Measurements from ENCODE around the gene ASAP2.

The ASAP2 gene

DNA sequence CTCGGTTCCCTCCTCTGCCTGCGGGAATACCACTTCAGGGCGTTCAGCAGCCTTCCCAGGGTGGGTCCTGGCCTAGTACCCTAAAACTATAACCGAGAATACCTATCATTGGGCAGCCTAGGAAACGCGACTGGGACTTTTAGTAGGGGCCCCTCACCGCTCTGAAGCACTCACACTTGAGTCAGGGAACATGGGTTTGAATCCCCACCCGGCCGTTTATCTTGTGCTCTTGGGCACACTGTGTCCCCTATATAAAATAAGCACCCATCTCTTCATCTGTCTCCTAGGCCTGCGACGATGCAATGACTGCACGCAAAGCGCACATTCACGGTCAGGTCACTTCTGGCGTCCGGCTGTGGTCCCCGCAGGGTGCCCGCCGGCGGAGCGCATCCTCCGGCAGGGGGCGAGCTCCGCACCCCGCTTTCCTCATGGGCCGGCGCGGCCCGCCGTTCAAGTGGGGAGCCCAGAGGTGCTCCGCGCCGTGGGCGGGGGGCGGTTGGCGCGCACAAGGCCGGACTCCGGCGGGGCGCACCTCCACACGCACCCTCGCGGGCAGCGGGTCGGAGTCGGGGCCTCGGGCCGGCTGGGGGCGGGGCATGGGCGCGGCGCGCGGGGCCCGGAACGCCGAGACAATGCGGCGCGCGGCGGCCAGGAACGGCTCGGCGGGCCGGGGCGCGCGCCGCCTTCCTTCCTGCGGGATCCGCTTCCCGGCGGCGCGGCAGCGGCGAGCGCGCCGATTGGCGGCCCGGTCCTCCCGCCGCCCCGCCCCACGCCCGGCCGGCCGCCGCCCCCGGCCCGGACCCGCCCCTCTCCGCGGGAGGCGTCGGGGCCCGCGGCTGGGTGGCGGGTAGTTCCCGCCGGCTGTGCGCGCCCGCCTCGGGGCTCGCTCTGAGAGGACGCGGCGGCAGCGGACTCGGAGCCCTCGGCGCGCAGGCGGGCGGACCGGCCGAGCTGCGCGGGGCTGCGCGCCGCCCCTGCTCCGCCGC is at the start of gene ASAP2:
TSS of gene ASAP2 (plus strand) at position 850 of the 986 bp plus-strand sequence. CDS start 293 bp downstream, outside the sequence.
- in situ Hi-C loops (cut with HindIII; ENCODE audit: low pct_ligation_motif_present, low pct_unique_long_range_greater_than_20kb, low sequenced_read_pairs), result no loop called here

DNA sequence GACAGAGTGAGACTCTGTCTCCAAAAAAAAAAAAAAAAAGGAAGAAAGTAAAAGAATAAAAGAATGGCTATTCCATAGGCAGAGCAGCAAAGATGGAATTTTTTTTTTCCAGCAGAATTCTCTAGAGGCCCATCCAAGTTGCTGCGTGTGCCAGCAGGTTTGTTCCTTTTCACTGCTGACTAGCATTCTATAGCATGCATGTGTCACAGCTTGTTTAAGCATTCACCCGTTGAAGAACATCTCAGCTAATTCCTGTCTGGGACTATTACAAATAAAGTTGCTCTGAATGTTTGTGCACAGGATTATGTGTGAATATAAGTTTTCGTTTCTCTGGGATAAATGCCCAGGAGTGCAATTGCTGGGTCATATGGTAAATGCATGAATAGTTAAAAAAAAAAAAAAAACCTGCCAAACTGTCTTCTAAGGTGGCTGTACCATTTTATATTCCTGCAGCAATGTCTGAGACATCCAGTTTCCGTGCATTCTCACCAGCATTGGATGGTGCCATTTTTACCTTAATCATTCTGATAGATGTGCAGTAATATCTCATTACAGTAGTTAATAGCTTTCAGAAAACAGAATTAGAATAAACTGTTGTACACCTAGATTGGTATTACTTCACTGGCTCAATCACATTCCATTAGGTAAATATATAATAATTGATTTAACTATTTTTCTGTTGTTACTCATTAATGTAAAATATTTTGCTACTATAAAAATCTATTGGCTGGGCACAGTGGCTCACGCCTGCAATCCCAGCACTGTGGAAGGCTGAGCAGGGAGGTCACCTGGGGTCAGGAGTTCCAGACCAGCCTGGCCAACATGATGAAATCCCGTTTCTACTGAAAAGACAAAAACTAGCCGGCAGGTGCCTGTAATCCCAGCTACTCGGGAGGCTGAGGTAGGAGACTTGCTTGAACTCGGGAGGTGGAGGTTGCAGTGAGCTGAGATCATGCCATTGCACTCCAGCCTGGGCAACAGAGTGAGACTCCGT is 47.5 kb upstream of the ASAP2 start:
- no peak for DNase-seq
- in situ Hi-C loops (cut with HindIII; ENCODE audit: low pct_ligation_motif_present, low pct_unique_long_range_greater_than_20kb, low sequenced_read_pairs), result loop anchor here (25.0 kb wide), 1 partner anchor 178 kb away; no protein-coding TSS in a partner anchor

More for the DNA sequence above, at the start of gene ASAP2:
- peak; percentile 84 for DNase-seq

- DNase-seq, result no peak
- in situ Hi-C loops (cut with HindIII; ENCODE audit: low pct_ligation_motif_present, low pct_unique_long_range_greater_than_20kb, low sequenced_read_pairs), result loop anchor here (25.0 kb wide), 1 partner anchor 177 kb away; no protein-coding TSS in a partner anchor
Measured at GRCh38 chr2:9160732-9161131, 45.9 kb upstream of the ASAP2 start.

DNA sequence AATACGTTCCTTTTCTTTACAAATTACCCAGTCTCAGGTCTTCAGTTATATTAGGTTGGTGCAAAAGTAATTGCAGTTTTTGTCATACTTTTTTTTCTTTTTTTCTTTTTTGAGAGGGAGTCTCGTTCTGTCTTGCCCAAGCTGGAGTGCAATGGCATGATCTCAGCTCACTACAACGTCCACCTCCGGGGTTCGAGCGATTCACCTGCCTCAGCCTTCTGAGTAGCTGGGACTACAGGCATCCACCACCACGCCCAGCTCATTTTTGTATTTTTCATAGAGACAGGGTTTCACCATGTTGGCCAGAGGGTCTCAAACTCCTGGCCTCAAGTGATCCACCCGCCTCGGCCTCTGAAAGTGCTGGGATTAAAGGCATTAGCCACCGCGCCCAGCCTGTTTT is 43.8 kb upstream of the ASAP2 start:
- DNase-seq, result no peak
- in situ Hi-C loops (cut with HindIII; ENCODE audit: low pct_ligation_motif_present, low pct_unique_long_range_greater_than_20kb, low sequenced_read_pairs), result loop anchor here (25.0 kb wide), 1 partner anchor 174 kb away; no protein-coding TSS in a partner anchor

DNA sequence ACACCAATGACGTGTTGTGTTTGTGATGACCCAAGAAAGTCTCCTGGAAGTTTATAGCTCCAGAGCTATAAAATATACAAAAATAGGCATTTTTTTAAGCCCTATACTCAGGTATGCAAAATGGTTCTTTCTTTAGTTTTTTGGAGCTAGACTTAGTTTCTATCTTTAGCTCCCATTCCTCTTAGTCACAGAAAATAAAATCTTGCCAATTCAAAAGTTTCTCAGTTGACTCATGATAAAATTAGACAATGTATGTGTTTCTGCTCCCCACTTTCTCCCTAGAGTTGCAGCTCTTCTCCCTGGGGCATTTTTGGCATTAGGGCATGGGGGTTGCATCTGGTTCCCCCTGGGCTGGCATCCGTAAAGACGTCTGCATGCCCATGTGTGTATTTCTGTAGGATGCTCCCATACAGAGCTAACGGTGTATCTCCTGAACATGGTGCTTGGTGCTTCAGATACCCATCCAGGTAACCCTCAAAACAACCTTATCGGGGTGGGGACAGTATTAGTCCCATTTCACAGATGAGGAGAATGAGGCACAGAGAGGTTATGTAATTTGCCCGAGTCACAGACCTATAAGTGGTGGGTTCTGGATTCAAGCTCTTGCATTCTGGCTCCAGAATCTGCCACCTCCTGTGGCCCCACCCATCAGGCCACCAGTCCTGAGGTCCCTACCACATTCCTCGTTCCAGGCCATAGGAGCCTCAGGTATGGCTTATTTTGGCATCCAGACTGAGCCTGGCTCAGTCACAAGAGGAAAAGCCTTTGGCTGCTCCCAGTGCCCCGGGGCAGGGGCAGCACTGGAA is 43.1 kb upstream of the ASAP2 start:
- in situ Hi-C loops (cut with HindIII; ENCODE audit: low pct_ligation_motif_present, low pct_unique_long_range_greater_than_20kb, low sequenced_read_pairs), result loop anchor here (25.0 kb wide), 1 partner anchor 174 kb away; no protein-coding TSS in a partner anchor

GRCh38 chr2:9164112-9164608 is 42.5 kb upstream of the ASAP2 start:
- no peak for DNase-seq
- in situ Hi-C loops (cut with HindIII; ENCODE audit: low pct_ligation_motif_present, low pct_unique_long_range_greater_than_20kb, low sequenced_read_pairs), result loop anchor here (25.0 kb wide), 1 partner anchor 173 kb away; no protein-coding TSS in a partner anchor

More for the DNA sequence above, 43.1 kb upstream of the ASAP2 start:
- no peak for DNase-seq

GRCh38 chr2:9165625-9166024 is 41.0 kb upstream of the ASAP2 start:
- DNase-seq, result no peak
- in situ Hi-C loops (cut with HindIII; ENCODE audit: low pct_ligation_motif_present, low pct_unique_long_range_greater_than_20kb, low sequenced_read_pairs), result loop anchor here (25.0 kb wide), 1 partner anchor 172 kb away; no protein-coding TSS in a partner anchor

DNA sequence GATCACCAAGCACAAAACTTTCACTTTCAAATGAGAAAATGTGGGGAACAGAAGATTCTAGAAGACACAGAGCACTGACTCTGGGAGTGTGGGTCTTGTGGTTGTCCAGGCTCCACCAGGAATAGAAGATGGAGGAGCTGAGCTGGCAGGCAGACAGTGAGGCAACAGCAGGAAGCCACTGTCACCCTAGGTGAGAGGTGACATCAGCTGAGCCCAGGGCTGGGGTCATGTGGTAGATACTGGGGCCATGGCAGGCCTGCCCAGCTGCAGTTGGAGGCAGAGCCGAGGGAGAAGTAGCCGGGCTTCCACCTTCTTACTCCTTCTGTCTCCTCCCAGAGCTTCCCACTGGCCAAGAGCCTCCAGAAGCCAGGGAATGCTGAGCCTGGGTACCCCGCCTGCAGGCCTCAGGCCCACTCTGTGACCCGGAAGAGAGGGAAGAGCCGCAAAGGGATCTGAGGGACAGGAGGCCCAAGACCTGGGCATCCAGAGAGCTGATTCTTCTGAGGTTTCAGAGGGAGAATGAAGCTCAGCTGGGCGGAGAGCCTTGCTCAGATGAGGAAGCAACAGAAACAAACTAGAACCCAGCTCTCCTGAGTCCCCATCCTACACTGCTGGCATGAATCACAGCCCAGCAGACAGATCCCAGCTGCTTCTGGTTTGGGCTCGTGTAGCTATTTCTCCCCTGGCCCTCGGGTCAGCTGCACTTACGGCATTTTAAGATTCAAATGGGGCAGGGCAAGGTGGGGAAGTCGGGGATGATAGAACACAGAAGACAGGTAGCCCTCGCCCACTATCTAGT is 39.8 kb upstream of the ASAP2 start:
- no peak for DNase-seq
- in situ Hi-C loops (cut with HindIII; ENCODE audit: low pct_ligation_motif_present, low pct_unique_long_range_greater_than_20kb, low sequenced_read_pairs), result loop anchor here (25.0 kb wide), 1 partner anchor 171 kb away; no protein-coding TSS in a partner anchor

DNA sequence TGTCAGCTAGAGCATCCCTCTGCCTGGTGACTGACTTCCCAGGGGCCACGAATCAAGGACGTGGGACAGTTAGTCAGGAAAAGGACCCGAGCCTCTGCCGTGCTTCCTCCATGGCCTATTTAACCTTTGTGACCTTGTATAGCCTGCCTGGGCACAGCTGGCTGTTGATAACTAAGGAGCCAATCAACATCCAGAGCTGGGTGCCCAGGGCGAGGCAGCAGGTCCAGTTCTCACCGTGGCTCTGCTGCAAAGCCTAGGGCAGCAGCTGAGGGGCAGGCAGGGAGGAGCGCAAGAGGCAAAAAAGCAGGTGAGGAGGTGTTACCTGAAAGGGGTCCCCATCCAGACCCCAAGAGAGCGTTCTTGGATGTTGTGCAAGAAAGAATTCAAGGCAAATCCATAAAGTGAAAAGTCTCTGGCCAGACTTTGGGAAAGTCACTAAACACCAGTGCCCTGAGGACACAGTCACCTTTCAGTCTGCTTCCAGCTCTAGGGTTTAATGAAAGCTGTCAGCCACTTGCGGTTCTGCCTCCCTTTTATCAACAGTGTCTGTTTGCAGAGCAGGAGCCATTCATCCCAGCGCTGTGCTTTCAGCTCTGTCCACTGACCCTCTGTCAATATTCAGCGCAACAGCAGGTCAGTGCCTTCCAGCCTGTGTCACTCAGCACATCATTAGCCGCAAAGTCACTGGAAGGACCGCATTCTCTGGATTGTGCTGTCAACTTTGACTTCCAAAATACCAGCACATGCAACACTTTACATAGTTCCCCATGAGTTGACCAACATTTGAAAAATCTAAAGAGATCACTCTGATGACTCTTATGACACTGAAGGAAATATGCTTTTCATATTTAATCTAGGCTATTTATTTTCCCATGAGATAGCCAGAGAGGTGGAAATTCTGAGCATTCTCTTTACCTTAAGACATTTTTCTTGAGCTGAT is 38.6 kb upstream of the ASAP2 start:
- in situ Hi-C loops (cut with HindIII; ENCODE audit: low pct_ligation_motif_present, low pct_unique_long_range_greater_than_20kb, low sequenced_read_pairs), result loop anchor here (25.0 kb wide), 1 partner anchor 169 kb away; no protein-coding TSS in a partner anchor
- DNase-seq, result no peak

- in situ Hi-C loops (cut with HindIII; ENCODE audit: low pct_ligation_motif_present, low pct_unique_long_range_greater_than_20kb, low sequenced_read_pairs), result loop anchor here (25.0 kb wide), 1 partner anchor 168 kb away; no protein-coding TSS in a partner anchor
- DNase-seq, result no peak
Measured at GRCh38 chr2:9168821-9169221, 37.8 kb upstream of the ASAP2 start.

GRCh38 chr2:9169349-9170107 is 37.1 kb upstream of the ASAP2 start:
- in situ Hi-C loops (cut with HindIII; ENCODE audit: low pct_ligation_motif_present, low pct_unique_long_range_greater_than_20kb, low sequenced_read_pairs), result loop anchor here (25.0 kb wide), 1 partner anchor 168 kb away; no protein-coding TSS in a partner anchor
- no peak for DNase-seq

DNA sequence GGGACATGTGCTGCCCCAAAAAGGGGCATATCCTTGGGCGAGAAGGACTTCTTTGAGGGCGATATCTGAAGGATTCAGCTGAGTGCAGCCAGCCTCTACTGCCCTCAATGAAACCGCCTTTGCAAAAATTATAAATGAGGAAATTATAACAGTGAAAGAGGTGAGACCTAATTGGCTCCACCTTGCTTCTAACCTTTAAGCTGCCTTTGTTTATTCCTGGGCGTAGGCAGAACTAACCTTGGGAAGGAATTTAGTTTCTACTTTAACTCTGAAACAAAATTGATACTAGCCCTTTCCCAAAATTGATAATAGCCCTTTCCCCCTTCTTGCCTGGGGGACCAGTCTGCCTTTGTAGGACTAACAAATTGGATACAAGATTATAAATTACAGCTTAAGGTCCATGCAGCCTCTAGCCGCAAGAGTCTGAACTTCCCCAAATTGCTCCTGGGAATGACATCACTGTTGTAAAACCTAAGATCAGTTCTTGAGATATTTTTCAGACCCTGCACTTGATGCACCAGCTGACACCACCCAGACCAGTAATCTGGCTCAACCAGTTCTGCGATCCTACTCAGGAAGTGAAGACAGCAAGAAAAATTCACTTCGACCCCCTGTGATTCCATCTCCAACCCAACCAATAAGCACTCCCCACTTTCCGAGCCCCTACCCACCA is 36.0 kb upstream of the ASAP2 start:
- DNase-seq, result no peak
- in situ Hi-C loops (cut with HindIII; ENCODE audit: low pct_ligation_motif_present, low pct_unique_long_range_greater_than_20kb, low sequenced_read_pairs), result loop anchor here (25.0 kb wide), 1 partner anchor 167 kb away; no protein-coding TSS in a partner anchor

GRCh38 chr2:9174771-9175437 is 31.7 kb upstream of the ASAP2 start:
- peak; percentile 44 for DNase-seq

More at GRCh38 chr2:9174771-9175437, 31.7 kb upstream of the ASAP2 start:
- in situ Hi-C loops (cut with HindIII; ENCODE audit: low pct_ligation_motif_present, low pct_unique_long_range_greater_than_20kb, low sequenced_read_pairs), result loop anchor here (25.0 kb wide), 1 partner anchor 162 kb away; no protein-coding TSS in a partner anchor
